Endothelial cell of umbilical vein (primary cell): Measurements from ENCODE around the gene RBP4. TPM values are rescaled to one million over a fixed set of nuclear protein-coding genes. Genes with fewer than 3 reads are reported as not detected.

Experiments
- BruUV-seq: library from RNA; stranded (reverse); fragments of 400-500 nt; replicated peaks from 2 replicates; lab custom pipeline; 2021; lab: Mats Ljungman, UMichigan
- CTCF ChIA-PET: fragments of 300-600, 350-600 bp; sonication (Branson Sonifier 250); formaldehyde crosslinking; loops from one replicate; lab custom pipeline; 2021; ENCODE audit warnings: antibody characterized with exemption, inconsistent platforms; lab: Charles Lee
- POLR2A ChIA-PET: fragments of 300-600, 350-600 bp; sonication (Branson Sonifier 250); formaldehyde crosslinking; loops from one replicate; lab custom pipeline; 2021; ENCODE audit warnings: antibody characterized with exemption, inconsistent platforms; lab: Charles Lee
- DNase-seq: peaks from one replicate; pipeline ENCODE4 v3.0.0-alpha.2; 2011; ENCODE audit warnings: low read depth, low spot score
- FAIRE-seq: peaks from 2 replicates; lab custom pipeline; 2011; peaks lifted over from hg19 to GRCh38; lab: Jason Lieb, UNC
- H2AFZ ChIP-seq: 2 replicates; pipeline ENCODE4 v1.6.0; 2012; ENCODE audit warnings: low read depth, low read length, control low read depth, inconsistent platforms
- H3K27ac ChIP-seq: 2 replicates; pipeline ENCODE4 v1.5.1; 2011; ENCODE audit warnings: low read depth, mild to moderate bottlenecking, control low read depth, low read length, moderate library complexity; ENCODE audit not compliant: insufficient read depth
- H3K27me3 ChIP-seq, 2 experiments: 2 replicates each; pipeline versions ENCODE4 v1.6.0 to v1.6.1; 2011; ENCODE audit warnings: low read length in 2 of 2, mixed read lengths in 1 of 2; ENCODE audit not compliant: control insufficient read depth in 2 of 2, insufficient read depth in 2 of 2
- H3K36me3 ChIP-seq, 2 experiments: 2 replicates in 1 of 2; 3 replicates in 1 of 2; pipeline ENCODE4 v1.5.1; 2011; ENCODE audit warnings: low read length in 2 of 2, mild to moderate bottlenecking in 1 of 2, moderate library complexity in 1 of 2; ENCODE audit not compliant: control insufficient read depth in 2 of 2, insufficient read depth in 2 of 2; ENCODE audit errors: extremely low read depth in 1 of 2
- H3K4me1 ChIP-seq: 3 replicates; pipeline ENCODE4 v1.5.1; 2011; ENCODE audit warnings: mild to moderate bottlenecking, low read length; ENCODE audit not compliant: control insufficient read depth, insufficient read depth; ENCODE audit errors: extremely low read depth
- H3K4me2 ChIP-seq: 2 replicates; pipeline ENCODE4 v1.6.1; 2011; ENCODE audit warnings: low read length, control low read depth, mixed read lengths; ENCODE audit not compliant: insufficient read depth
- H3K4me3 ChIP-seq, 3 experiments: fragments of 200-600 bp in 1 of 3; sonication (generic), shearing (Covaris generic) in 1 of 3; replicated peaks in 1 of 3; 2 replicates each; pipeline ENCODE4 v1.5.1; 2011 to 2016; ENCODE audit warnings: control low read depth in 3 of 3, low read length in 3 of 3, mild to moderate bottlenecking in 2 of 3, inconsistent platforms in 1 of 3, low read depth in 1 of 3, moderate library complexity in 1 of 3; ENCODE audit not compliant: insufficient read depth in 1 of 3
- H3K79me2 ChIP-seq: 2 replicates; pipeline ENCODE4 v1.6.0; 2012; ENCODE audit warnings: low read length, inconsistent platforms; ENCODE audit not compliant: control insufficient read depth, insufficient read depth
- H3K9ac ChIP-seq: replicated peaks from 2 replicates; pipeline ENCODE3; 2011; ENCODE audit warnings: low read length, control low read depth; ENCODE audit not compliant: insufficient read depth; ENCODE audit errors: extremely low read depth
- H3K9me1 ChIP-seq: replicated peaks from 3 replicates; pipeline ENCODE4 v1.6.0; 2011; ENCODE audit warnings: mild to moderate bottlenecking, low read length; ENCODE audit not compliant: control insufficient read depth, insufficient read depth; ENCODE audit errors: extremely low read depth
- H3K9me3 ChIP-seq: replicated peaks from 2 replicates; pipeline ENCODE4 v1.5.1; 2012; ENCODE audit warnings: low read length, inconsistent platforms; ENCODE audit not compliant: control insufficient read depth, insufficient read depth
- H4K20me1 ChIP-seq: replicated peaks from 2 replicates; pipeline ENCODE3; 2011; ENCODE audit warnings: mild to moderate bottlenecking, low read length; ENCODE audit not compliant: control insufficient read depth, insufficient read depth; ENCODE audit errors: extremely low read depth
- EZH2 ChIP-seq: IDR thresholded peaks from 2 replicates; pipeline ENCODE4 v1.6.1; 2012; ENCODE audit warnings: borderline replicate concordance, low read depth, mild to moderate bottlenecking, moderate library complexity, low read length, inconsistent platforms; ENCODE audit not compliant: severe bottlenecking
- FOS ChIP-seq: IDR thresholded peaks from 2 replicates; pipeline ENCODE4 v1.6.1; 2011; ENCODE audit warnings: mild to moderate bottlenecking, low read length, moderate library complexity, borderline replicate concordance; ENCODE audit not compliant: insufficient read depth
- GATA2 ChIP-seq: IDR thresholded peaks from 2 replicates; pipeline ENCODE4 v1.7.0; 2011; ENCODE audit warnings: low read depth, mild to moderate bottlenecking, moderate library complexity, mixed read lengths, low read length; ENCODE audit not compliant: insufficient read length, insufficient read depth
- JUN ChIP-seq: IDR thresholded peaks from 2 replicates; pipeline ENCODE4 v1.6.1; 2011; ENCODE audit warnings: borderline replicate concordance, low read depth; ENCODE audit not compliant: insufficient read length, insufficient read depth
- MAX ChIP-seq: IDR thresholded peaks from 2 replicates; pipeline ENCODE4 v1.6.1; 2011; ENCODE audit not compliant: insufficient read depth, insufficient read length
- MYC ChIP-seq: IDR thresholded peaks from one replicate; pipeline ENCODE4 v1.6.1; 2011; ENCODE audit warnings: mild to moderate bottlenecking, low read depth, low read length
- POLR2A ChIP-seq: IDR thresholded peaks from 2 replicates; pipeline ENCODE4 v1.6.1; 2012; ENCODE audit warnings: low read depth, mild to moderate bottlenecking, control low read depth, low read length
- POLR2AphosphoS5 ChIP-seq: IDR thresholded peaks from 2 replicates; pipeline ENCODE4 v1.6.1; 2012; ENCODE audit warnings: low read depth, mild to moderate bottlenecking, control low read depth, low read length, moderate library complexity; ENCODE audit not compliant: insufficient read depth
- dilution Hi-C: fragments of 300-500 bp; cut with MboI; formaldehyde crosslinking; loops from one replicate; pipeline ENCODE4 v1.15.0; 2019; ENCODE audit warnings: low sequenced_read_pairs; ENCODE audit not compliant: extremely low pct_ligation_motif_present
- intact Hi-C: fragments of 100-400 bp; cut with micrococcal nuclease; formaldehyde crosslinking; loops from one replicate; pipeline ENCODE4 v1.10.0; 2022
- polyA plus RNA-seq, 4 experiments: library from polyadenylated mRNA; depleted of rRNA in 3 of 4; stranded (reverse) in 3 of 4; unstranded in 1 of 4; fragments of >200 nt; gene quantifications; 2 replicates each; pipeline versions ENCODE4 v1.2.1 to v1.2.3, GENCODE V29; 2011 to 2012; ENCODE audit warnings: missing spikeins in 1 of 4
- total RNA-seq: library from RNA; stranded (reverse); gene quantifications from 2 replicates; pipeline ENCODE4 v1.2.3, GENCODE V29; 2021
- TF ChIP-seq, protein P1 (sequence below), 2 donors: IDR thresholded peaks; 1 replicate in 1 of 2; 2 replicates in 1 of 2; pipeline ENCODE4 v1.5.1; 2011; ENCODE audit warnings: low read length in 2 of 2, mild to moderate bottlenecking in 2 of 2, moderate library complexity in 2 of 2, control low read depth in 1 of 2, inconsistent platforms in 1 of 2, low read depth in 1 of 2; ENCODE audit not compliant: insufficient read depth in 1 of 2; ENCODE audit errors: extremely low read depth in 1 of 2

The RBP4 gene
- total and polyA plus RNA-seq, 2 donors (not counting 3 experiments of a cell fraction or from before 2014, with no cell fraction given), result not detected

DNA sequence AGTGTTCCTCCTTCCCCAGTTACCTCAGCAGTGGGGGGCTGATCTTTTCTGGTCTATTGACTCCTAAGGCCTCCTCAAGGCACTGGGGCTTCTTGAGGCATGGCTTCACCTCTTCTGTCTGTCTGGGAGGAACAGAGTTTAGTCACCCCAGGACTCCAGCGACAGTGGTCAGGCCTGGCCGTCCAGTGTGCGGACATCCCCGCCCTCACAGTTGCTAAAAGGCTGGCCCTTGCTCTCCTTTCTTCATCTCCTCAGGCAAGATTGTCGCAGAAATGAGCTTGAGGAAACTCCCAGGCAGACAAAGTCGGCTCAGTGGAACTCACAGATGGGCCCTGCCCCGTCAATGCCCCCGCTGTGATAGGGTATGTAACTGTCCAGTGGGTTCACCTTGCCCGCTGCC is 41.5 kb downstream of the RBP4 start:
- no peak for FAIRE-seq
- no TSS peak for BruUV-seq
- Histone ChIP-seq H3K79me2 (no peaks in the 10 kb centered on the region), H3K9ac (no peak overlapping the region), H3K4me3 (no peak overlapping the region), H3K4me2 (no peak overlapping the region), H3K27ac (no peak overlapping the region), H3K4me1 (peaks cover 6% of the 10 kb centered on the region), H3K9me3 (no peaks in the 10 kb centered on the region), H3K36me3 (no peaks in the 10 kb centered on the region), H4K20me1 (no peaks in the 10 kb centered on the region), H3K27me3 (peaks cover 3 to 6% of the 10 kb centered on the region in 2 experiments), H2AFZ (no peak overlapping the region), H3K9me1 (no peaks in the 10 kb centered on the region)
- ChIA-PET POLR2A (no interaction called here), CTCF (no interaction called here)
- no peak for DNase-seq
- dilution Hi-C loops (no loop called here), intact Hi-C loops (no loop called here)
- no peak for TF ChIP-seq JUN
- TF ChIP-seq MYC, result no peak

DNA sequence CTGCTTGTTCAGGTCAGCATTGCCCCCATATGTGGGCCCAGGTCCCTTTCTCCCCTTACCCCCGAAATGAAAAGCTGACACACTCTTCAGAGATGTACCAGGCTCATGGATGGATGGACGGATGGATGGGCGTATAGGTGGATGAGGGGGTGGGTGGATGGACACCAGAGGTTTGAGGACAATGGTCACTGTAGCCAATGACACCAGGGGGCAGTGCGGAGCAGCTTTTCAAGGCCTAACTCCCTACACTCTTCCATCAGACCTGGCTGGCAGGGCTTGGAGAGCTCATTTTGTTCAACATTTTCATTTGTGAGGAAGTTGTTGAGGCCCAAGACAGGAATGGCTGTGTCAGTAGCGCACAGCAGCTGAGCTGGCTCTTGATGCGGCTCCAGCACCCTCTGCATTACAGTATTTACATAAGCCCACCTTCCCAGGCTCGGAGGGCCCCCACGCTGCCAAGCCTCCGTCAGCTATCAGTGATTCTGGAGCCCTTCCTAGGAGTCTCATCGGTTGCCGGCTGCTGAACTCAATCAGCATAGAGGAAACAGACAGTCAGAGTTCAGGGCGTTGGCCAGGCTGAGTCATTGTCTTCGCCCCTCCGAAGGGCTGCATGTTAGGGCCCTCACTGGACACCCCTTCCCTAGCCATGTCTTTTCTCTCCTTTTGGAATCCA is 46.1 kb downstream of the RBP4 start:
- no peaks in the 10 kb centered on the region for H3K27me3 ChIP-seq
- DNase-seq (peak; percentile 74), FAIRE-seq (peak; percentile 97)
- H3K9me3 ChIP-seq, result no peaks in the 10 kb centered on the region
- no peak overlapping the region for H3K27ac ChIP-seq
- H3K9me1 ChIP-seq, result no peaks in the 10 kb centered on the region
- no peaks in the 10 kb centered on the region for H3K79me2 ChIP-seq
- peak overlapping the region; percentile 63 for H2AFZ ChIP-seq
- no peak overlapping the region for H3K9ac ChIP-seq
- CTCF ChIA-PET, result interaction anchor here (0.5 to 6.0 kb wide), 43 partner anchors 9 to 889 kb away, joined by 3 to 239 read pairs (median 5); partner anchors contain the start of genes CEP55, FFAR4 and FRA10AC1
- H3K36me3 ChIP-seq, result no peaks in the 10 kb centered on the region
- intact Hi-C loops, result loop anchor here (1.0 to 2.0 kb wide), 4 partner anchors 125 to 366 kb away; no protein-coding TSS in a partner anchor
- no peaks in the 10 kb centered on the region for H4K20me1 ChIP-seq
- dilution Hi-C loops, result no loop called here
- BruUV-seq, result no TSS peak
- POLR2A ChIA-PET, result no interaction called here
- peaks cover 6% of the 10 kb centered on the region for H3K4me1 ChIP-seq
- TF ChIP-seq MAX, result no peak
- no peak for TF ChIP-seq MYC
- TF ChIP-seq POLR2A, result no peak
- TF ChIP-seq POLR2AphosphoS5, result no peak
- TF ChIP-seq GATA2, result no peak
- TF ChIP-seq, protein P1, sequence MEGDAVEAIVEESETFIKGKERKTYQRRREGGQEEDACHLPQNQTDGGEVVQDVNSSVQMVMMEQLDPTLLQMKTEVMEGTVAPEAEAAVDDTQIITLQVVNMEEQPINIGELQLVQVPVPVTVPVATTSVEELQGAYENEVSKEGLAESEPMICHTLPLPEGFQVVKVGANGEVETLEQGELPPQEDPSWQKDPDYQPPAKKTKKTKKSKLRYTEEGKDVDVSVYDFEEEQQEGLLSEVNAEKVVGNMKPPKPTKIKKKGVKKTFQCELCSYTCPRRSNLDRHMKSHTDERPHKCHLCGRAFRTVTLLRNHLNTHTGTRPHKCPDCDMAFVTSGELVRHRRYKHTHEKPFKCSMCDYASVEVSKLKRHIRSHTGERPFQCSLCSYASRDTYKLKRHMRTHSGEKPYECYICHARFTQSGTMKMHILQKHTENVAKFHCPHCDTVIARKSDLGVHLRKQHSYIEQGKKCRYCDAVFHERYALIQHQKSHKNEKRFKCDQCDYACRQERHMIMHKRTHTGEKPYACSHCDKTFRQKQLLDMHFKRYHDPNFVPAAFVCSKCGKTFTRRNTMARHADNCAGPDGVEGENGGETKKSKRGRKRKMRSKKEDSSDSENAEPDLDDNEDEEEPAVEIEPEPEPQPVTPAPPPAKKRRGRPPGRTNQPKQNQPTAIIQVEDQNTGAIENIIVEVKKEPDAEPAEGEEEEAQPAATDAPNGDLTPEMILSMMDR (IDR thresholded peaks at IDR 0.05; ENCODE audit: extremely low read depth in 1 of 2, insufficient read depth in 1 of 2, low read depth in 1 of 2, low read length in 2 of 2), result peak; percentile 84 to 90
- no peak for TF ChIP-seq EZH2
- TF ChIP-seq FOS, result peak; percentile 32
- H3K4me2 ChIP-seq, result no peak overlapping the region
- no peak overlapping the region for H3K4me3 ChIP-seq
